ENCODE measurements around the gene RPA1. TPM values are rescaled to one million over a fixed set of nuclear protein-coding genes. Genes with fewer than 3 reads are reported as not detected.

The RPA1 gene
- total and polyA plus RNA-seq, 2 of the 8 experiments (the other 6 are each of a cell fraction or from before 2014, with no cell fraction given) = 79.1 to 194 TPM

DNA sequence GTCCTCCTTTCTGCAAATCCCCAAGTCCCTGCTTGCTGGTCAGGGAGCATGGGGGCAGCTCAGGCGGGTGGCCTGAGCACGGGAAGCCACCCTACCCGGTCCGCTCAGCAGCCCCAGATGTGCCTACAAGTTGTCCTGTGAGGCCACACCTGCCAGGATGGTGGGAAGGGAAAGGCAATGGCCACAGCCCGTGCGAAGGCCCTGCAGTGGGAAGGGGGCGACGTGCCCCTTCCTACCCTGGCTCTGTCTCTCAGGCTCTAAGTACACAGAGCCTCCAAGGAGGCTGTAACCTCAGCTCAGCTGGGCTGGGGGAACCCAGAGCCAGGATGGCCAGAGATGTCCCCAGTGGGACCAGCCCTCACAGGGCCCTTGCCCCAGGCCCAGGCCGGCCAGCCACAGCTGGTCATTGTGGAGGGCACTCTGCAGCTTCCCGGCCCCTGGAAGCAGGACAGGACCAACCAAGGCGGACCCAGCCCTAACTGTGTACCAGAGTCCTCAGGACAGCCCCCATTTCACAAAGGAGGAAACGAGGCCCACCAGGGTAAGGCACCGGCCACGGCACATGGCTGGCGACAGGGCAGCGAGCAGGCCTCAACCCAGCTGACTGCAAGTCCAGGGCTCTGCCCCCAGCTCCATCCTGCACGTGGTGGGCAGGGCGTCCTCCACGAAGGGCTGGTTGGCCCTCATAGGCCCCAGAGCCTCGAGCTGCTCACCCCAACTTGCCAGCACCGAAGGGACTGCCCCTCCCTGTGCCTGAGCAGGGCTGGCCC is 113.0 kb downstream of the RPA1 start (continued):
- TF ChIP-seq, protein P1, sequence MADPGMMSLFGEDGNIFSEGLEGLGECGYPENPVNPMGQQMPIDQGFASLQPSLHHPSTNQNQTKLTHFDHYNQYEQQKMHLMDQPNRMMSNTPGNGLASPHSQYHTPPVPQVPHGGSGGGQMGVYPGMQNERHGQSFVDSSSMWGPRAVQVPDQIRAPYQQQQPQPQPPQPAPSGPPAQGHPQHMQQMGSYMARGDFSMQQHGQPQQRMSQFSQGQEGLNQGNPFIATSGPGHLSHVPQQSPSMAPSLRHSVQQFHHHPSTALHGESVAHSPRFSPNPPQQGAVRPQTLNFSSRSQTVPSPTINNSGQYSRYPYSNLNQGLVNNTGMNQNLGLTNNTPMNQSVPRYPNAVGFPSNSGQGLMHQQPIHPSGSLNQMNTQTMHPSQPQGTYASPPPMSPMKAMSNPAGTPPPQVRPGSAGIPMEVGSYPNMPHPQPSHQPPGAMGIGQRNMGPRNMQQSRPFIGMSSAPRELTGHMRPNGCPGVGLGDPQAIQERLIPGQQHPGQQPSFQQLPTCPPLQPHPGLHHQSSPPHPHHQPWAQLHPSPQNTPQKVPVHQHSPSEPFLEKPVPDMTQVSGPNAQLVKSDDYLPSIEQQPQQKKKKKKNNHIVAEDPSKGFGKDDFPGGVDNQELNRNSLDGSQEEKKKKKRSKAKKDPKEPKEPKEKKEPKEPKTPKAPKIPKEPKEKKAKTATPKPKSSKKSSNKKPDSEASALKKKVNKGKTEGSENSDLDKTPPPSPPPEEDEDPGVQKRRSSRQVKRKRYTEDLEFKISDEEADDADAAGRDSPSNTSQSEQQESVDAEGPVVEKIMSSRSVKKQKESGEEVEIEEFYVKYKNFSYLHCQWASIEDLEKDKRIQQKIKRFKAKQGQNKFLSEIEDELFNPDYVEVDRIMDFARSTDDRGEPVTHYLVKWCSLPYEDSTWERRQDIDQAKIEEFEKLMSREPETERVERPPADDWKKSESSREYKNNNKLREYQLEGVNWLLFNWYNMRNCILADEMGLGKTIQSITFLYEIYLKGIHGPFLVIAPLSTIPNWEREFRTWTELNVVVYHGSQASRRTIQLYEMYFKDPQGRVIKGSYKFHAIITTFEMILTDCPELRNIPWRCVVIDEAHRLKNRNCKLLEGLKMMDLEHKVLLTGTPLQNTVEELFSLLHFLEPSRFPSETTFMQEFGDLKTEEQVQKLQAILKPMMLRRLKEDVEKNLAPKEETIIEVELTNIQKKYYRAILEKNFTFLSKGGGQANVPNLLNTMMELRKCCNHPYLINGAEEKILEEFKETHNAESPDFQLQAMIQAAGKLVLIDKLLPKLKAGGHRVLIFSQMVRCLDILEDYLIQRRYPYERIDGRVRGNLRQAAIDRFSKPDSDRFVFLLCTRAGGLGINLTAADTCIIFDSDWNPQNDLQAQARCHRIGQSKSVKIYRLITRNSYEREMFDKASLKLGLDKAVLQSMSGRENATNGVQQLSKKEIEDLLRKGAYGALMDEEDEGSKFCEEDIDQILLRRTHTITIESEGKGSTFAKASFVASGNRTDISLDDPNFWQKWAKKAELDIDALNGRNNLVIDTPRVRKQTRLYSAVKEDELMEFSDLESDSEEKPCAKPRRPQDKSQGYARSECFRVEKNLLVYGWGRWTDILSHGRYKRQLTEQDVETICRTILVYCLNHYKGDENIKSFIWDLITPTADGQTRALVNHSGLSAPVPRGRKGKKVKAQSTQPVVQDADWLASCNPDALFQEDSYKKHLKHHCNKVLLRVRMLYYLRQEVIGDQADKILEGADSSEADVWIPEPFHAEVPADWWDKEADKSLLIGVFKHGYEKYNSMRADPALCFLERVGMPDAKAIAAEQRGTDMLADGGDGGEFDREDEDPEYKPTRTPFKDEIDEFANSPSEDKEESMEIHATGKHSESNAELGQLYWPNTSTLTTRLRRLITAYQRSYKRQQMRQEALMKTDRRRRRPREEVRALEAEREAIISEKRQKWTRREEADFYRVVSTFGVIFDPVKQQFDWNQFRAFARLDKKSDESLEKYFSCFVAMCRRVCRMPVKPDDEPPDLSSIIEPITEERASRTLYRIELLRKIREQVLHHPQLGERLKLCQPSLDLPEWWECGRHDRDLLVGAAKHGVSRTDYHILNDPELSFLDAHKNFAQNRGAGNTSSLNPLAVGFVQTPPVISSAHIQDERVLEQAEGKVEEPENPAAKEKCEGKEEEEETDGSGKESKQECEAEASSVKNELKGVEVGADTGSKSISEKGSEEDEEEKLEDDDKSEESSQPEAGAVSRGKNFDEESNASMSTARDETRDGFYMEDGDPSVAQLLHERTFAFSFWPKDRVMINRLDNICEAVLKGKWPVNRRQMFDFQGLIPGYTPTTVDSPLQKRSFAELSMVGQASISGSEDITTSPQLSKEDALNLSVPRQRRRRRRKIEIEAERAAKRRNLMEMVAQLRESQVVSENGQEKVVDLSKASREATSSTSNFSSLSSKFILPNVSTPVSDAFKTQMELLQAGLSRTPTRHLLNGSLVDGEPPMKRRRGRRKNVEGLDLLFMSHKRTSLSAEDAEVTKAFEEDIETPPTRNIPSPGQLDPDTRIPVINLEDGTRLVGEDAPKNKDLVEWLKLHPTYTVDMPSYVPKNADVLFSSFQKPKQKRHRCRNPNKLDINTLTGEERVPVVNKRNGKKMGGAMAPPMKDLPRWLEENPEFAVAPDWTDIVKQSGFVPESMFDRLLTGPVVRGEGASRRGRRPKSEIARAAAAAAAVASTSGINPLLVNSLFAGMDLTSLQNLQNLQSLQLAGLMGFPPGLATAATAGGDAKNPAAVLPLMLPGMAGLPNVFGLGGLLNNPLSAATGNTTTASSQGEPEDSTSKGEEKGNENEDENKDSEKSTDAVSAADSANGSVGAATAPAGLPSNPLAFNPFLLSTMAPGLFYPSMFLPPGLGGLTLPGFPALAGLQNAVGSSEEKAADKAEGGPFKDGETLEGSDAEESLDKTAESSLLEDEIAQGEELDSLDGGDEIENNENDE (IDR thresholded peaks at IDR 0.05; ENCODE audit: insufficient replicate concordance, low read length) = no peak
- TF ChIP-seq EP300 (IDR thresholded peaks at IDR 0.05; ENCODE audit: borderline replicate concordance in 1 of 2, low read depth in 2 of 2, low read length in 2 of 2) (no peak), CHD2 (IDR thresholded peaks at IDR 0.05; ENCODE audit: low read length) (no peak), HDAC2 (IDR thresholded peaks at IDR 0.05; ENCODE audit: borderline replicate concordance in 1 of 2, low read depth in 2 of 2, low read length in 2 of 2) (no peak), SIX5 (IDR thresholded peaks at IDR 0.05; ENCODE audit: low read depth, low read length) (no peak), FOSL1 (IDR thresholded peaks at IDR 0.05; ENCODE audit: insufficient read depth, low read depth, low read length) (no peak), SIRT6 (IDR thresholded peaks at IDR 0.05; ENCODE audit: low read length) (no peak), SIN3A (conservative IDR thresholded peaks at IDR 0.05 in 1 of 2, IDR thresholded peaks at IDR 0.05 in 1 of 2; ENCODE audit: low read depth in 1 of 2, low read length in 2 of 2) (no peak), POLR2A (IDR thresholded peaks at IDR 0.05; ENCODE audit: control extremely low read depth in 1 of 2, low read depth in 2 of 2, low read length in 2 of 2) (no peak)

Data from H1 (cell line).